HEK293T (cell line): ENCODE data around the gene ARHGEF7.

Experiments
- BHLHE40 ChIP-seq: fragments of 450-650 bp; IDR thresholded peaks from 2 replicates; pipeline ENCODE4 v1.6.1; 2016; ENCODE audit warnings: mild to moderate bottlenecking, moderate library complexity, borderline replicate concordance
- ELF4 ChIP-seq: fragments of 450-650 bp; IDR thresholded peaks from 2 replicates; pipeline ENCODE4 v1.6.1; 2017; ENCODE audit warnings: antibody characterized with exemption
- FOXA1 ChIP-seq: fragments of 450-650 bp; IDR thresholded peaks from 2 replicates; pipeline ENCODE4 v1.6.1; 2016; ENCODE audit warnings: mild to moderate bottlenecking
- FOXK2 ChIP-seq: fragments of 450-650 bp; IDR thresholded peaks from 2 replicates; pipeline ENCODE4 v1.6.1; 2016; ENCODE audit warnings: mild to moderate bottlenecking
- FOXM1 ChIP-seq: fragments of 450-650 bp; IDR thresholded peaks from 2 replicates; pipeline ENCODE4 v1.6.1; 2017; ENCODE audit warnings: mild to moderate bottlenecking, borderline replicate concordance
- HDGF ChIP-seq: fragments of 450-650 bp; IDR thresholded peaks from 2 replicates; pipeline ENCODE4 v1.6.1; 2017; ENCODE audit warnings: antibody characterized with exemption, borderline replicate concordance
- L3MBTL2 ChIP-seq: fragments of 450-650 bp; conservative IDR thresholded peaks from 2 replicates; pipeline ENCODE4 v1.6.1; 2016; ENCODE audit warnings: mild to moderate bottlenecking
- NFRKB ChIP-seq: fragments of 450-650 bp; IDR thresholded peaks from 2 replicates; pipeline ENCODE4 v1.6.1; 2016; ENCODE audit warnings: mild to moderate bottlenecking, moderate library complexity
- SP1 ChIP-seq: fragments of 450-650 bp; IDR thresholded peaks from 2 replicates; pipeline ENCODE4 v1.6.1; 2017
- SUZ12 ChIP-seq: fragments of 450-650 bp; IDR thresholded peaks from 2 replicates; pipeline ENCODE4 v1.6.1; 2016; ENCODE audit warnings: mild to moderate bottlenecking
- TARDBP ChIP-seq: fragments of 450-650 bp; IDR thresholded peaks from 2 replicates; pipeline ENCODE4 v1.6.1; 2016
- ZNF384 ChIP-seq: fragments of 450-650 bp; IDR thresholded peaks from 2 replicates; pipeline ENCODE4 v1.6.1; 2016
- TF ChIP-seq, protein P1 (sequence below): fragments of 450-650 bp; IDR thresholded peaks from 2 replicates; pipeline ENCODE4 v1.6.1; 2016

- no peak for TF ChIP-seq TARDBP
- no peak for TF ChIP-seq SP1
- no peak for TF ChIP-seq FOXA1
- no peak for TF ChIP-seq HDGF
- no peak for TF ChIP-seq ELF4
- TF ChIP-seq, protein P1, sequence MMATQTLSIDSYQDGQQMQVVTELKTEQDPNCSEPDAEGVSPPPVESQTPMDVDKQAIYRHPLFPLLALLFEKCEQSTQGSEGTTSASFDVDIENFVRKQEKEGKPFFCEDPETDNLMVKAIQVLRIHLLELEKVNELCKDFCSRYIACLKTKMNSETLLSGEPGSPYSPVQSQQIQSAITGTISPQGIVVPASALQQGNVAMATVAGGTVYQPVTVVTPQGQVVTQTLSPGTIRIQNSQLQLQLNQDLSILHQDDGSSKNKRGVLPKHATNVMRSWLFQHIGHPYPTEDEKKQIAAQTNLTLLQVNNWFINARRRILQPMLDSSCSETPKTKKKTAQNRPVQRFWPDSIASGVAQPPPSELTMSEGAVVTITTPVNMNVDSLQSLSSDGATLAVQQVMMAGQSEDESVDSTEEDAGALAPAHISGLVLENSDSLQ: no peak
- no peak for TF ChIP-seq BHLHE40
- TF ChIP-seq NFRKB: no peak
- TF ChIP-seq ZNF384: no peak
- TF ChIP-seq SUZ12: no peak
- no peak for TF ChIP-seq FOXM1
- no peak for TF ChIP-seq FOXK2
- no peak for TF ChIP-seq L3MBTL2
These were observed 147.6 kb downstream of the ARHGEF7 start for GRCh38 chr13:111262715-111263114.
